HL-60 (cell line): ENCODE results near the gene DPYD.

ENCODE experiments used
- DNase-seq, 2 experiments: peaks; one replicate each; pipeline ENCODE4 v3.0.0-alpha.2; 2010 to 2020; ENCODE audit warnings: low read depth in 1 of 2, low spot score in 1 of 2
- H3K27ac ChIP-seq: fragments of 250-450 bp; sonication (Bioruptor Pico); replicated peaks from 2 replicates; pipeline ENCODE4 v1.5.1; 2020; ENCODE audit warnings: mild to moderate bottlenecking, moderate library complexity
- H3K27me3 ChIP-seq: fragments of 250-450 bp; sonication (Bioruptor Pico); 2 replicates; pipeline ENCODE4 v1.5.1; 2021; ENCODE audit warnings: mild to moderate bottlenecking, moderate library complexity; ENCODE audit not compliant: insufficient read depth, poor library complexity, severe bottlenecking
- H3K4me3 ChIP-seq: replicated peaks from 2 replicates; pipeline ENCODE4 v1.5.1; 2011; ENCODE audit warnings: mild to moderate bottlenecking, control low read depth, low read length; ENCODE audit not compliant: insufficient read depth
- CTCF ChIP-seq: IDR thresholded peaks from one replicate; pipeline ENCODE4 v1.5.1; 2011; ENCODE audit warnings: low read length, control low read depth, inconsistent platforms; ENCODE audit not compliant: insufficient read depth
- GABPA ChIP-seq: IDR thresholded peaks from 2 replicates; pipeline ENCODE4 v1.6.1; 2012; ENCODE audit warnings: low read depth
- POLR2AphosphoS5 ChIP-seq: IDR thresholded peaks from 2 replicates; pipeline ENCODE4 v1.6.1; 2012; ENCODE audit warnings: low read depth
- REST ChIP-seq: IDR thresholded peaks from 2 replicates; pipeline ENCODE4 v1.6.1; 2012; ENCODE audit warnings: low read depth; ENCODE audit not compliant: insufficient replicate concordance
- SPI1 ChIP-seq: IDR thresholded peaks from 2 replicates; pipeline ENCODE4 v1.6.1; 2012; ENCODE audit warnings: low read depth, mild to moderate bottlenecking, borderline replicate concordance

Gene DPYD

GRCh38 chr1:97247196-97247595, 673.6 kb downstream of the DPYD start:
- Histone ChIP-seq H3K27ac (no peak overlapping the region; the same call in 1 of the 2 replicates), H3K4me3 (no peak overlapping the region), H3K27me3 (no peaks in the 10 kb centered on the region)
- peak in 1 of 2 experiments; percentile 31 for DNase-seq
- TF ChIP-seq POLR2AphosphoS5: no peak

- no peak for TF ChIP-seq GABPA
- TF ChIP-seq REST: no peak
- no peak for TF ChIP-seq CTCF
- TF ChIP-seq POLR2AphosphoS5: no peak
- no peak for TF ChIP-seq SPI1
- Histone ChIP-seq H3K27me3 (no peaks in the 10 kb centered on the region), H3K4me3 (no peak overlapping the region), H3K27ac (no peak overlapping the region)
- no peak for DNase-seq
Measured at GRCh38 chr1:97245682-97246081, 675.2 kb downstream of the DPYD start.

GRCh38 chr1:97245026-97245425, 675.8 kb downstream of the DPYD start:
- DNase-seq: no peak
- Histone ChIP-seq H3K27me3 (no peaks in the 10 kb centered on the region), H3K27ac (no peak overlapping the region), H3K4me3 (no peak overlapping the region)
- TF ChIP-seq REST: no peak
- TF ChIP-seq GABPA: no peak
- no peak for TF ChIP-seq CTCF
- TF ChIP-seq POLR2AphosphoS5: no peak
- no peak for TF ChIP-seq SPI1

GRCh38 chr1:97243973-97244560, 676.8 kb downstream of the DPYD start:
- no peak for DNase-seq

More at GRCh38 chr1:97243973-97244560, 676.8 kb downstream of the DPYD start:
- TF ChIP-seq SPI1 (no peak), CTCF (no peak), POLR2AphosphoS5 (no peak), GABPA (no peak), REST (no peak)
- H3K27ac ChIP-seq: no peak overlapping the region
- H3K4me3 ChIP-seq: no peak overlapping the region
- H3K27me3 ChIP-seq: no peaks in the 10 kb centered on the region
